Thoracic aorta (tissue), 2 donors: ENCODE data around the gene ZDHHC22. TPM values are rescaled to one million over a fixed set of nuclear protein-coding genes. Genes with fewer than 3 reads are reported as not detected.

Experiments used
- ATAC-seq: fragments of 150-250 bp; one replicate; pipeline ENCODE4 v1.8.0; 2017; ENCODE audit warnings: low read depth; ENCODE audit not compliant: insufficient number of reproducible peaks, low FRiP score
- DNase-seq: peaks from one replicate; pipeline ENCODE4 v3.0.0-alpha.2; 2020; ENCODE audit warnings: low spot score
- H3K27ac ChIP-seq, 2 donors: fragments of 200-600 bp; sonication (generic); 1 replicate in 1 of 2; 2 replicates in 1 of 2; pipeline ENCODE4 v1.5.1; 2016; ENCODE audit warnings: mild to moderate bottlenecking in 2 of 2, moderate library complexity in 2 of 2
- H3K27me3 ChIP-seq: fragments of 200-600 bp; sonication (generic); replicated peaks from 2 replicates; pipeline ENCODE4 v1.6.0; 2016; ENCODE audit warnings: mild to moderate bottlenecking; ENCODE audit not compliant: insufficient read depth
- H3K36me3 ChIP-seq: fragments of 200-600 bp; sonication (generic); one replicate; pipeline ENCODE4 v1.5.1; 2016
- H3K4me1 ChIP-seq, 2 donors: fragments of 200-600 bp; sonication (generic); 1 replicate in 1 of 2; 2 replicates in 1 of 2; pipeline versions ENCODE4 v1.5.1 to v1.6.0; 2016; ENCODE audit warnings: low read depth in 2 of 2, mild to moderate bottlenecking in 1 of 2; ENCODE audit not compliant: control insufficient read depth in 1 of 2
- H3K4me3 ChIP-seq: fragments of 200-600 bp; sonication (generic); 2 replicates; pipeline ENCODE4 v1.5.1; 2016; ENCODE audit warnings: mild to moderate bottlenecking
- H3K9me3 ChIP-seq: fragments of 200-600 bp; sonication (generic); 2 replicates; pipeline ENCODE4 v1.5.1; 2016
- CTCF ChIP-seq: fragments of 200-600 bp; sonication (generic); IDR thresholded peaks from one replicate; pipeline ENCODE4 v1.5.1; 2019; ENCODE audit warnings: antibody characterized with exemption
- total RNA-seq, 2 donors: library from RNA; depleted of rRNA; stranded (reverse); fragments of >200 nt; gene quantifications; one replicate each; pipeline versions ENCODE4 v1.1.0 to v1.2.3, GENCODE V29; 2016

Gene ZDHHC22
- total RNA-seq, 2 donors from 2014 or later: not detected

- no peaks in the 10 kb centered on the region for H3K9me3 ChIP-seq
- TF ChIP-seq CTCF: no peak
- DNase-seq: no peak
- peaks cover 6 to 15% of the 10 kb centered on the region in 2 donors for H3K4me1 ChIP-seq
- no peaks in the 10 kb centered on the region for H3K27me3 ChIP-seq
- no peak overlapping the region for H3K27ac ChIP-seq
- peaks cover 45% of the 10 kb centered on the region for H3K36me3 ChIP-seq
- ATAC-seq: no peak
- no peak overlapping the region for H3K4me3 ChIP-seq
These were observed 25.3 kb downstream of the ZDHHC22 start for GRCh38 chr14:77116172-77116817.

- Histone ChIP-seq H3K36me3 (peaks cover 48% of the 10 kb centered on the region), H3K4me1 (peaks cover 13 to 25% of the 10 kb centered on the region in 2 donors), H3K4me3 (no peak overlapping the region), H3K9me3 (no peaks in the 10 kb centered on the region), H3K27me3 (no peaks in the 10 kb centered on the region), H3K27ac (no peak overlapping the region)
- no peak for DNase-seq
- no peak for ATAC-seq
- TF ChIP-seq CTCF: no peak
These were observed 27.0 kb downstream of the ZDHHC22 start for GRCh38 chr14:77114609-77115008.

GRCh38 chr14:77113644-77114043 is 27.9 kb downstream of the ZDHHC22 start:
- H3K36me3 ChIP-seq: peaks cover 48% of the 10 kb centered on the region
- no peak overlapping the region for H3K4me3 ChIP-seq
- peaks cover 13 to 27% of the 10 kb centered on the region in 2 donors for H3K4me1 ChIP-seq
- no peaks in the 10 kb centered on the region for H3K9me3 ChIP-seq
- no peak for TF ChIP-seq CTCF
- peak overlapping the region in 1 of 2 donors; percentile 19 for H3K27ac ChIP-seq
- H3K27me3 ChIP-seq: no peaks in the 10 kb centered on the region
- DNase-seq (no peak), ATAC-seq (no peak)

- ATAC-seq: no peak
- peaks cover 24 to 39% of the 10 kb centered on the region in 2 donors for H3K4me1 ChIP-seq
- TF ChIP-seq CTCF: no peak
- no peak for DNase-seq
- H3K4me3 ChIP-seq: peak overlapping the region; percentile 37
- peaks cover 35% of the 10 kb centered on the region for H3K36me3 ChIP-seq
- peak overlapping the region; percentile 71 to 72 for H3K27ac ChIP-seq
- H3K9me3 ChIP-seq: no peaks in the 10 kb centered on the region
- no peaks in the 10 kb centered on the region for H3K27me3 ChIP-seq
These were observed 30.6 kb downstream of the ZDHHC22 start for GRCh38 chr14:77111021-77111420.

DNA sequence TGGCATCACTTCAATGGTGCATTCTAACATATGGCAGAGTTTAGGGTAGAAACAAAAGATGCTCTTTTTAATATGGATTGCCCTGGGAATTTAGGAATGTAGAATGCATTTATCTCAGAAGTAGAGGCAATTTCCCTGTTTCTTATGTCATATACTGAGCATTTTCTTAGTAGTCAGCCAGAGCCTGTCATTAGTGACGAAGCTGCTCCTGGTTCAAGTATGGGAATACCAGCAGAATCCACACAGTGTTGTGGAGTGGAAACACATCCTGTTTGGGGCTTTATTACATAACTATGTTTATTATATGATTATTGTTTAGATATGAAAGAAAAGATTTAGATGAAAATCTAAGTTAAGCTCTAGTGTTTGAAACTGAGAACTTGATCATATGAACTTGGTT is 31.3 kb downstream of the ZDHHC22 start:
- H3K36me3 ChIP-seq: peaks cover 35% of the 10 kb centered on the region
- H3K4me1 ChIP-seq: peaks cover 31 to 46% of the 10 kb centered on the region in 2 donors
- no peak overlapping the region for H3K4me3 ChIP-seq
- no peak for DNase-seq
- H3K9me3 ChIP-seq: no peaks in the 10 kb centered on the region
- ATAC-seq: no peak
- no peak for TF ChIP-seq CTCF
- H3K27me3 ChIP-seq: no peaks in the 10 kb centered on the region
- H3K27ac ChIP-seq: peak overlapping the region; percentile 71 to 72
